ENCODE data around the gene GPR152.

Gene GPR152, protein sequence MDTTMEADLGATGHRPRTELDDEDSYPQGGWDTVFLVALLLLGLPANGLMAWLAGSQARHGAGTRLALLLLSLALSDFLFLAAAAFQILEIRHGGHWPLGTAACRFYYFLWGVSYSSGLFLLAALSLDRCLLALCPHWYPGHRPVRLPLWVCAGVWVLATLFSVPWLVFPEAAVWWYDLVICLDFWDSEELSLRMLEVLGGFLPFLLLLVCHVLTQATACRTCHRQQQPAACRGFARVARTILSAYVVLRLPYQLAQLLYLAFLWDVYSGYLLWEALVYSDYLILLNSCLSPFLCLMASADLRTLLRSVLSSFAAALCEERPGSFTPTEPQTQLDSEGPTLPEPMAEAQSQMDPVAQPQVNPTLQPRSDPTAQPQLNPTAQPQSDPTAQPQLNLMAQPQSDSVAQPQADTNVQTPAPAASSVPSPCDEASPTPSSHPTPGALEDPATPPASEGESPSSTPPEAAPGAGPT

GRCh38 chr11:67452141-67452952 is at the start of gene GPR152:
TSS of gene GPR152 (minus strand) at chr11:67452729. CDS start at chr11:67452724, 5 bp downstream.
- no peak for DNase-seq (ENCODE audit: low read depth in 3 of 3, low spot score in 1 of 3)

DNA sequence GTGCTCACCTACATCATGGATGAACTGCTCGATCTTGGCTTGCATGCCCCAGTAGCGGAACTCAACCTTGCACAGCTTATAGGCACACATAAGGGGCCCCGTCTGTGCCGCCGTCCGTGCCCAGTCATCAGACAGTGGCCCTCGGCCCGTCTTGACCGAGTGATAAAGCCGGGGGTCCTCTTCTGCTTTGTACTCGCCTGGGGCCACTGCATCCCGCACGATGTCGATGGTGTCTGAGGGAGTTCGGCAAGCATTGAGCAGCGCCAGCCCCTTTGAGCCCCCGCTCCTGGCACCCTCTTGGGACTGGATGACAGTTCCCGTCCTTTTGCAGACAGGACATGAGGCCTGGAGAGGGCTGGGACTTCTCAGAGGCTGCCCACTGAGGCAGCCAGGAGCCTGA is 49.3 kb upstream of the GPR152 start:
- no peak for DNase-seq (ENCODE audit: low read depth in 3 of 3, low spot score in 1 of 3)

DNA sequence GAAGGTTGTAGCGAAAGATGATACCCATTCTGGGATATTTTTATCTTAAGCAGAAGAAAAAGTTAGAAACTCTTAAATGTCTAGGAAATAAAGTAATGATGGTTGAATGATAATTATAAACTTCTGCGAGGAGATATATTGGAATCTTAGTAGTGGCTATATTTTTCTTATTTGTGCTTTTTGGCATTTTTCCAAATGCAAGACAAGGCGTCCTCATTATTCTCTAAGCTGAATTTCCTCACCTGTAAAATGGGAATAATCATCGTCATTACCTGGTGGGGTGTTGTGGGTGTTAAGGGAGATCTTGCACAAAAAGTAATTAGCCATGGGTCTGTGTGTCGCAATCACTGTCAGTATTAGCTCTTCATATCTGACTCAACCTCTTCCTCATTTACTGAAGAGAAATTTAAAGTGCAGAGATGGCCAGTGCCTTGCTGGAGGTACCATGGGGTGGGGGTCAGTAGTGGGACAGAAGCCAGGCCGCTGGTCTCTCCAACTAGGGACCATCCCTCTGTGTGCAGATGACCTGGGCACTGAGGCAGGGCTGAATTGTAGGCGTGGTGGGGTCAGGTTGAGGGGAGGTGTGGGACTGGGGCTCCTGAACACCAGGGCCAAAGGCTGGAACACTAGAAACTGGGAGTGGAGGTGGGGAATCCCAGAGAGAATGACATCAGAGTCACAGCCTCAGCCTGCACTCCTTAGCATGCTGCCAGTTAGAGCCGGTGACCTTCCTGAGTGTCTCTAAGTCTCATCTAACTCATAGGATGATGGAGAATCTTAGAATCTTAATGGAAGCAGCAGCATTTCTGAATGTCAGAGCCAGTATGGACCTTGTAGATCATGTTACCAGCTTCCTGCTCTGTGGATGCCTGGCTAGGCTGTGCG is 48.5 kb upstream of the GPR152 start:
- no peak for DNase-seq (ENCODE audit: low read depth in 3 of 3, low spot score in 1 of 3)

- no peak for DNase-seq (ENCODE audit: low read depth in 3 of 3, low spot score in 1 of 3)
Observed at GRCh38 chr11:67500484-67500821, 47.9 kb upstream of the GPR152 start.

- no peak for DNase-seq (ENCODE audit: low read depth in 3 of 3, low spot score in 1 of 3)
Observed at GRCh38 chr11:67499808-67500483, 47.4 kb upstream of the GPR152 start.

- DNase-seq (ENCODE audit: low read depth in 3 of 3, low spot score in 1 of 3), result no peak
Observed at GRCh38 chr11:67498544-67498972, 46.0 kb upstream of the GPR152 start.

DNA sequence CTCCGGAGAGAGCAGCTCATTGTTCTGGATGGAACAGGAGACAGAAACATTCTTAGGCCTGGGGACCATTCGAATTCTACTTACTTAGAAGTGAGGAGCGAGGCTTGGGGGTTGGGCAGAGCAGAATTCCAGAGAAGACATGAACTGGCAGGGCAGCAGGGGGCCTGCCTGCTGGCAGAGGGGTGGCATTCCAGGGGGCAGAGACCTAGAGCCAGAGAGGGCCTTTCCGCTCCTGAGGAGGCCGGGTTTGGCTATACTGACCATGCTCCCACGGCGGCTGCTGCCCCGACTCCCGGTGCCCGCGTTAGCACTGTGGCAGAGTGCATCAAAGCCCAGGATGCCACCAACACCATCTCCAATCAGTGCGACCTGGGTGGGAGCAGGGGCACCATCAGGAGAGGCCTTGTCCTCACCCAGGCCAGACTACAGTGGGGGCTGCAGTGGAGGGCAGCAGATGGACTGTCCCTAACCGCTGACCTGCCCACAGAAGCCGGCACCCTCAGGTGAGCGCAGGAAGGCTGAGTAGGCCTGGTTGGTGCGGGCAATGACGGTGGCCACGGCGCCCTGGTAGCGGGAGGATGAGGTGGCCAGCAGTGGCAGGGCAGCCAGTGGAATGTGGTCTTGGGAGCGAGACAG is 45.2 kb upstream of the GPR152 start:
- DNase-seq (ENCODE audit: low read depth in 3 of 3, low spot score in 1 of 3), result no peak

- no peak for DNase-seq (ENCODE audit: low read depth in 3 of 3, low spot score in 1 of 3)
Observed at GRCh38 chr11:67496113-67496512, 43.6 kb upstream of the GPR152 start.

- DNase-seq (ENCODE audit: low read depth in 3 of 3, low spot score in 1 of 3), result no peak
Observed at GRCh38 chr11:67495234-67496005, 42.9 kb upstream of the GPR152 start.

DNA sequence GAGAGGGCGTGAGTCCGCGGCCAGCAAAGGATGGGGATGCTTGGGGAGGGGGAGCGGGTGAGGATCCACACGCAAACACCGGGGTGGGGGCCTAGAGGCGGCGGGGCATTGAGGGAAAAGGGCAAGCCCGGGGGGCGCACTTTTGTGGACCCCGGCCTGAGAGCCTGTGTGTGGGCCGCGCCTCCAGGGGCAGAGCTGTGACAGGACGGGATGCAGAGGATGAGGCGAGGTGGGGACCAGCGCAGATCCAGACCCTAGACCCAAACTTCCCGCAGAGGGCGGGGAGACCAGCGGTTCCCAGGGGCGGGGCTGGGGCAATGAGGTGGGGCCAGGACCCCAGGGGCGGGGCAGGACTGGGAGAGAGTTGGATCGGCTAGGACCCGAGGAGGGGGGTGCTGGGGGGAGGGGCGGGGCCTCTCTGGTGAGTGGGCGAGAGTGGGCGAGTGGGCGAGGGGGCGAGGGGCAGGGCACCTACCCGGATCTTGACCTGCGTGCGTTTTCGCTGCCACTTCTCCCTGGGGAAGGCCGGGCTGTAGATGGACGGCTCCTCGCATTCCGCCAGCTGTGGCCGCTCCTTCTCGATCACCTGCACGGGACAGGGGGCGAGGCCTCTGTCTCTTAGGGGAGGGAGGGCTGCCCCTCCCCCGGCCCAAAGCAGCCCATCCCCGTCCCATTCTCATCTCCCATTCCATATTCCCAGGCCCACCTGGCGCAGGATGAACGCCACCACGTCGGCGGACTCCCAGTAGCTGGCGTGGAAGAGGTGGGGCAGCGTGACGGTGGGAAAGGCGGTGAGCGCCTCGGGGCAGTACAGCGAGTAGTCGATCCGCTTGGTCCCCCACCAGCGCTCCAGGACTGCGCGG is 42.1 kb upstream of the GPR152 start:
- no peak for DNase-seq (ENCODE audit: low read depth in 3 of 3, low spot score in 1 of 3)

GRCh38 chr11:67493548-67494370 is 41.2 kb upstream of the GPR152 start:
- no peak for DNase-seq (ENCODE audit: low read depth in 3 of 3, low spot score in 1 of 3)

- DNase-seq (ENCODE audit: low read depth in 3 of 3, low spot score in 1 of 3), result no peak
Observed at GRCh38 chr11:67492801-67493547, 40.4 kb upstream of the GPR152 start.

DNA sequence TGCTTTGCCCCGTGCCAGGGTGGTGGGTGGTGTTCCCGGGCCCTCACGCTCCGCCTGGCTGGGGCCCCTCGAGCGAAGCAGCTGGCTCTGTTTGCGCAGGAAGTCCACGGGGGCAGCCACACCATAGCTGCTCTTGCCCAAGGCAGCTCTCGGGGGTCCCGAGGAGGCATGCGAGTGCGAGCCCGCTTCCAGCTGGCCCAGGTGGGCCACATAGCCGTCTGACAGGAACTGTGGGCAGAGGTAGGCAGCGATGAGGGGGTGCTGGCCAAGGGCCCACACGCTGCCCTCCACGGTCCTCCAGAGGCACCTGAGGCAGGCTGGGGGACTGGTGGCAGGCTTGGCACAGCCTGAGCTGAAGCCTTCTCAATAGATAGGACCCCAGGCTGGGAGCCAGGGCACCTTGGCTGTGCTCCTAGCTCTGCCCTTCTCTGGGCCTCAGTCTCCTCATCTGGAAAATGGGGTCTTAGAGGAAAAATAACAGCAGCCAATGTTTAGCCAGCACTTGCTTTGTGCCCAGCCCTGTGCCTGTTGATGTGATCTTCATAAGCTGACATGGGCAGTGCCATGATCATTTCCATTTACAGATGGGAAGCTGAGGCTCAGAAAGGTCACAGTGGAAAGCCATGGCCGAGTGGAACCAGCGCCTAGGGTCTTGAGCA is 39.7 kb upstream of the GPR152 start:
- no peak for DNase-seq (ENCODE audit: low read depth in 3 of 3, low spot score in 1 of 3)

DNA sequence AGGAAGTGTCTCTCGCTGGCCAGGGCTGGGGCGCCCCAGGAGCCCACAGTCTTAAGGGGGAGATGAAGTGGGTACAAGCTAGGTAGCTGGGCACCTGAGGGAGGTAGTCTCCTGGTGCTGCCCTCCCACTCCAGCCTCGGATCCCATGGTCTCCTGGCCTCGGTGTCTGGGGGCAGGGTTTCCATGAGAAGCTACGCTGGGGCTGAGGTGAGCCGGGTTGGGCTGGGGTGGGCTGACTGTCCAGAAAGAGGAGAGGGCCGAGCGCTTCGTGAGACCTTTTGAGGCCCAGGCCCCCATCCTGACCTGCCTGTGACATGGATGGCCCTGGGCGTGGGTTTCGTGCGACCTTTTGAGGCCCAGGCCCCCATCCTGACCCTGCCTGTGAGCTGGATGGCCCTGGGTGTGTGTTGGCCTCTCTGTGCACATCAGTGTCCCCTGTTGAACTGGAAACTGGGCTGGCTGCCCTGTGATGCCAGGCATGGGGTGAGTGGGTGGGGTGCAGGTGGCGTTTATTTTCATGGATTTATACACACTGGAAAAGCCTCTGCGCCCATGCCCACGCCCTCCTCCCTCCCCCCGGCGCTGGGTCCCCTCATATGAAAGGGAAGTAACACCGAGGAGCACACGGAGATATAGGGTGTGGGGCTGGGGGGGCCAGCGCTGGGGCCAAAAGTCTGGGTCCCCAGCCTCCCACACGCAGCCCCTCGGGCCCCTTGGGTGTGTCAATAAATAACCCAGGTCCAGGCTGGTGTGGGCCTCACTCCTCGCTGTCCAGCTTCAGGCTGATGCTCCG is 38.9 kb upstream of the GPR152 start:
- no peak for DNase-seq (ENCODE audit: low read depth in 3 of 3, low spot score in 1 of 3)

DNA sequence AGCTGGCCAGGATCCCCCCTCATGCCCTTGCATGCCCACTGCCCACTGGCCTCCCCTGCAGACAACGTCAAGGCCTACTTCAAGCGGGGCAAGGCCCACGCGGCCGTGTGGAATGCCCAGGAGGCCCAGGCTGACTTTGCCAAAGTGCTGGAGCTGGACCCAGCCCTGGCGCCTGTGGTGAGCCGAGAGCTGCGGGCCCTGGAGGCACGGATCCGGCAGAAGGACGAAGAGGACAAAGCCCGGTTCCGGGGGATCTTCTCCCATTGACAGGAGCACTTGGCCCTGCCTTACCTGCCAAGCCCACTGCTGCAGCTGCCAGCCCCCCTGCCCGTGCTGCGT is 38.2 kb upstream of the GPR152 start:
- no peak for DNase-seq (ENCODE audit: low read depth in 3 of 3, low spot score in 1 of 3)

Measured in stimulated activated CD4-positive, alpha-beta T cell treated with anti-CD3 and anti-CD28 coated beads, TNF-alpha, amount 100 ng/mL, for 1 hour (primary cell).